Endodermal cell (in vitro differentiated cells): ENCODE results near the gene PSMD2. TPM values are rescaled to one million over a fixed set of nuclear protein-coding genes. Genes with fewer than 3 reads are reported as not detected.

Experiments
- DNase-seq: peaks from one replicate; pipeline ENCODE4 v3.0.0-alpha.2; 2017
- H3K27ac ChIP-seq: 2 replicates; pipeline ENCODE4 v1.5.1; 2013; ENCODE audit warnings: mild to moderate bottlenecking, low read depth, low read length, moderate library complexity
- H3K27me3 ChIP-seq: 2 replicates; pipeline ENCODE4 v1.6.1; 2013; ENCODE audit warnings: mild to moderate bottlenecking, low read length, moderate library complexity; ENCODE audit not compliant: insufficient read depth, control insufficient read depth, poor library complexity, severe bottlenecking
- H3K36me3 ChIP-seq: 2 replicates; pipeline ENCODE4 v1.7.0; 2013; ENCODE audit warnings: mild to moderate bottlenecking, low read length, moderate library complexity; ENCODE audit not compliant: control insufficient read depth, insufficient read depth
- H3K4me1 ChIP-seq: one replicate; pipeline ENCODE4 v1.7.0; 2013; ENCODE audit warnings: low read length; ENCODE audit not compliant: control insufficient read depth, insufficient read depth
- H3K4me3 ChIP-seq: 2 replicates; pipeline ENCODE4 v1.5.1; 2013; ENCODE audit warnings: mild to moderate bottlenecking, low read length, moderate library complexity
- H3K9ac ChIP-seq: 2 replicates; pipeline ENCODE4 v1.6.1; 2013; ENCODE audit warnings: mild to moderate bottlenecking, low read length, moderate library complexity; ENCODE audit not compliant: poor library complexity, severe bottlenecking; ENCODE audit errors: extremely low read depth
- H3K9me3 ChIP-seq: 2 replicates; pipeline ENCODE4 v1.6.1; 2013; ENCODE audit warnings: mild to moderate bottlenecking, low read length, moderate library complexity; ENCODE audit not compliant: control insufficient read depth
- H3K27ac Mint-ChIP-seq: 2 replicates; pipeline ENCODE4 v1.8.0; 2020; ENCODE audit warnings: mixed read lengths
- H3K27me3 Mint-ChIP-seq: 2 replicates; pipeline ENCODE4 v1.8.0; 2021; ENCODE audit warnings: mild to moderate bottlenecking, mixed read lengths; ENCODE audit not compliant: insufficient read depth
- H3K36me3 Mint-ChIP-seq: 2 replicates; pipeline ENCODE4 v1.8.0; 2020; ENCODE audit warnings: low read depth, mixed read lengths
- H3K4me1 Mint-ChIP-seq: 2 replicates; pipeline ENCODE4 v1.8.0; 2020; ENCODE audit warnings: mixed read lengths
- H3K4me3 Mint-ChIP-seq: 2 replicates; pipeline ENCODE4 v1.8.0; 2020; ENCODE audit warnings: mild to moderate bottlenecking, moderate library complexity, mixed read lengths
- H3K9me3 Mint-ChIP-seq: 2 replicates; pipeline ENCODE4 v1.8.0; 2020; ENCODE audit warnings: mild to moderate bottlenecking, mixed read lengths
- WGBS, 2 experiments: methylation state at CpG; one replicate each; pipeline versions ENCODE4 v1.1.5 to v1.1.7; 2013; ENCODE audit warnings: missing lambda C conversion rate in 2 of 2, mixed read lengths in 1 of 2; ENCODE audit not compliant: insufficient coverage in 1 of 2, insufficient read length in 1 of 2; 5-methylcytosine and 5-hydroxymethylcytosine counted together
- total RNA-seq, 2 donors: library from RNA; stranded (reverse); fragmentation: NEBNext Ultra II Directional in 1 of 2; extraction: Animal tissue kit (Norgen Biotek cat#: 25700) in 1 of 2; gene quantifications; 2 replicates in 1 of 2; 3 replicates in 1 of 2; pipeline ENCODE4 v1.2.1, GENCODE V29; 2021
- TF ChIP-seq, protein P1 (sequence below): fragments of 200-600 bp; sonication (generic); conservative IDR thresholded peaks from 2 replicates; pipeline ENCODE4 v1.5.0; 2021; ENCODE audit warnings: antibody characterized with exemption, mild to moderate bottlenecking

PSMD2 gene
- total RNA-seq, 2 donors from 2014 or later, result 332 TPM

DNA sequence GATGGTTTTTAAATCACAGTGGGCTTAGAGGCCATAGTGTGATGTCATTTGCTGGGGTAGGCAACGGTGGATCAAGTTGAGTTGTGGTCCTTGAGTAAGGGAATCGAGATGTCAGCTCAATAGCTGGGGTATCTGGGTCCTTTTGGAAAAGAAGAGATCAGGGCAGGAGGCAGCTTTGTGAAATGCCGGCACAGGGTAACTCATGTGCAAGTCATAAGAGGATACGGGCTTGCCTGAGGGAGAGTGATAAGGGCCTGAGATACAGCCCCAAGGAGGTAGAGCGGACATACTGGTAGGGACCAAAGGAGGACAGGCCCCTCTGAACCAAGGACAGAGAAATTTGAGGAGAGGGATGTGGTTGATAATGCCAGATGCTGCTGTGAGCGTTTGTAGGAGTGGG lies 34.1 kb downstream of the PSMD2 start:
- H3K27ac Mint-ChIP-seq, result peak overlapping the region; percentile 83
- no peak overlapping the region for H3K4me3 Mint-ChIP-seq
- no peaks in the 10 kb centered on the region for H3K9me3 Mint-ChIP-seq
- Histone ChIP-seq H3K4me1 (no peaks in the 10 kb centered on the region), H3K27ac (peak overlapping the region; percentile 5), H3K27me3 (no peaks in the 10 kb centered on the region), H3K9ac (no peak overlapping the region), H3K9me3 (no peaks in the 10 kb centered on the region), H3K4me3 (no peak overlapping the region), H3K36me3 (peaks cover 70% of the 10 kb centered on the region)
- DNase-seq, result no peak
- H3K4me1 Mint-ChIP-seq, result peaks cover 9% of the 10 kb centered on the region
- peaks cover 64% of the 10 kb centered on the region for H3K36me3 Mint-ChIP-seq
- WGBS, 2 experiments, result 94 to 96% methylated on average over 6 of the region's 6 CpGs
- H3K27me3 Mint-ChIP-seq, result peaks cover 3% of the 10 kb centered on the region
- TF ChIP-seq, protein P1, sequence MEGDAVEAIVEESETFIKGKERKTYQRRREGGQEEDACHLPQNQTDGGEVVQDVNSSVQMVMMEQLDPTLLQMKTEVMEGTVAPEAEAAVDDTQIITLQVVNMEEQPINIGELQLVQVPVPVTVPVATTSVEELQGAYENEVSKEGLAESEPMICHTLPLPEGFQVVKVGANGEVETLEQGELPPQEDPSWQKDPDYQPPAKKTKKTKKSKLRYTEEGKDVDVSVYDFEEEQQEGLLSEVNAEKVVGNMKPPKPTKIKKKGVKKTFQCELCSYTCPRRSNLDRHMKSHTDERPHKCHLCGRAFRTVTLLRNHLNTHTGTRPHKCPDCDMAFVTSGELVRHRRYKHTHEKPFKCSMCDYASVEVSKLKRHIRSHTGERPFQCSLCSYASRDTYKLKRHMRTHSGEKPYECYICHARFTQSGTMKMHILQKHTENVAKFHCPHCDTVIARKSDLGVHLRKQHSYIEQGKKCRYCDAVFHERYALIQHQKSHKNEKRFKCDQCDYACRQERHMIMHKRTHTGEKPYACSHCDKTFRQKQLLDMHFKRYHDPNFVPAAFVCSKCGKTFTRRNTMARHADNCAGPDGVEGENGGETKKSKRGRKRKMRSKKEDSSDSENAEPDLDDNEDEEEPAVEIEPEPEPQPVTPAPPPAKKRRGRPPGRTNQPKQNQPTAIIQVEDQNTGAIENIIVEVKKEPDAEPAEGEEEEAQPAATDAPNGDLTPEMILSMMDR, result no peak

DNA sequence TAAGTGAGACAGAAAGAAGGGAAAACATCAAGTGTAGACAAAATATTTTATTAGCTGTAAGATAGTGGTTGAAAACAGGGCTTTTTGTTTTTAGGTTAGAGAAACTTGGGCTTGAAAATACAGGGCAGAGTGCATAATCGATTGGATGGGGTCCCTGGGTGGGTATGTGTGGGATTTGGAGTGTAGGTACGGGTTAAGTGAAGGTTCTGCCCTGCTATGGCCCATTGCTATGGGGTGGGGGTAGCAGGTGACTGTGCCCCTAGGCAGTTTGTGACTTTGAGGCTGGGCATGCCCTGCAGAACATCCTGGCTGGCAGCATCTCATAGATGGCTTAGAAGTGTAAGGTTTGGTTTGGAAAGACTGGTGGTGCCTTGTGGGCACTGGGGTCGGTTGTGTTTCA lies 34.7 kb downstream of the PSMD2 start:
- no peak overlapping the region for H3K27ac ChIP-seq
- H3K9ac ChIP-seq, result no peak overlapping the region
- no peaks in the 10 kb centered on the region for H3K9me3 ChIP-seq
- 83 to 93% methylated on average over 2 to 3 of the region's 3 CpGs for WGBS, 2 experiments
- Mint-ChIP-seq H3K27me3 (peaks cover 4% of the 10 kb centered on the region), H3K27ac (peak overlapping the region; percentile 83), H3K9me3 (no peaks in the 10 kb centered on the region), H3K36me3 (peaks cover 59% of the 10 kb centered on the region), H3K4me1 (peaks cover 9% of the 10 kb centered on the region), H3K4me3 (no peak overlapping the region)
- no peaks in the 10 kb centered on the region for H3K4me1 ChIP-seq
- no peak overlapping the region for H3K4me3 ChIP-seq
- TF ChIP-seq, protein P1, result no peak
- no peaks in the 10 kb centered on the region for H3K27me3 ChIP-seq
- no peak for DNase-seq
- peaks cover 65% of the 10 kb centered on the region for H3K36me3 ChIP-seq

DNA sequence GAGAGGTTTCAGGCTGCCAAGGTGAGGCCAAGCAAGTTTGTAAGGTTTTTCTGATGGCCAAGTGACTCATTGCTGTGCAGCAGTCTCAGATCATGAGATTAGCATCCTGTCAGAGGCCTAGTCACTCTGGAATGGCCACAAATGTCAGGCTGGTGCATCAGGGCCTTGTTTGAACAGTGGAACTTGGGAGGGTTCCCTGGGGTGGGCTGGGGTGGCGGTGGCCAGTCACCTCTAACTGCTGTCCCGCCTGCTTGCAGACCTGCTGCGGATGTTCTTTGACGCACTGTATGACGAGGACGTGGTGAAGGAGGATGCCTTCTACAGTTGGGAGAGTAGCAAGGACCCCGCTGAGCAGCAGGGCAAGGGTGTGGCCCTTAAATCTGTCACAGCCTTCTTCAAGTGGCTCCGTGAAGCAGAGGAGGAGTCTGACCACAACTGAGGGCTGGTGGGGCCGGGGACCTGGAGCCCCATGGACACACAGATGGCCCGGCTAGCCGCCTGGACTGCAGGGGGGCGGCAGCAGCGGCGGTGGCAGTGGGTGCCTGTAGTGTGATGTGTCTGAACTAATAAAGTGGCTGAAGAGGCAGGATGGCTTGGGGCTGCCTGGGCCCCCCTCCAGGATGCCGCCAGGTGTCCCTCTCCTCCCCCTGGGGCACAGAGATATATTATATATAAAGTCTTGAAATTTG lies 35.6 kb downstream of the PSMD2 start:
- H3K9me3 Mint-ChIP-seq, result no peaks in the 10 kb centered on the region
- Histone ChIP-seq H3K4me3 (no peak overlapping the region), H3K9ac (no peak overlapping the region)

More for the DNA sequence above, 35.6 kb downstream of the PSMD2 start:
- Histone ChIP-seq H3K9me3 (no peaks in the 10 kb centered on the region), H3K27me3 (no peaks in the 10 kb centered on the region), H3K27ac (no peak overlapping the region), H3K4me1 (no peaks in the 10 kb centered on the region), H3K36me3 (peaks cover 56% of the 10 kb centered on the region)
- H3K27me3 Mint-ChIP-seq, result peaks cover 4% of the 10 kb centered on the region
- no peak for DNase-seq
- WGBS, 2 experiments, result 91 to 92% methylated on average over 7 to 14 of the region's 15 CpGs
- peaks cover 51% of the 10 kb centered on the region for H3K36me3 Mint-ChIP-seq
- H3K27ac Mint-ChIP-seq, result peak overlapping the region; percentile 91
- peaks cover 9% of the 10 kb centered on the region for H3K4me1 Mint-ChIP-seq
- TF ChIP-seq, protein P1, result no peak
- no peak overlapping the region for H3K4me3 Mint-ChIP-seq
